CMK (cell line): Measurements from ENCODE around the gene CDH19.

Experiments
- DNase-seq: peaks from one replicate; pipeline ENCODE4 v3.0.0-alpha.2; 2010; ENCODE audit warnings: low read depth

Gene CDH19

GRCh38 chr18:66603941-66604627, at the start of gene CDH19:
CDH19 (minus strand) TSS chr18:66604090; CDS start chr18:66572204, 31,886 bp downstream.
- DNase-seq: no peak

GRCh38 chr18:66647671-66648070, 43.8 kb upstream of the CDH19 start:
- no peak for DNase-seq

- no peak for DNase-seq
Measured at GRCh38 chr18:66646609-66647008, 42.7 kb upstream of the CDH19 start.

- DNase-seq: no peak
Measured at GRCh38 chr18:66645983-66646382, 42.1 kb upstream of the CDH19 start.

- DNase-seq: no peak
Measured at GRCh38 chr18:66641056-66641455, 37.2 kb upstream of the CDH19 start.

- no peak for DNase-seq
Measured at GRCh38 chr18:66640431-66640830, 36.5 kb upstream of the CDH19 start.

- no peak for DNase-seq
Measured at GRCh38 chr18:66638856-66639629, 35.2 kb upstream of the CDH19 start.

- no peak for DNase-seq
Measured at GRCh38 chr18:66635342-66635741, 31.5 kb upstream of the CDH19 start.

- DNase-seq: no peak
Measured at GRCh38 chr18:66632756-66633155, 28.9 kb upstream of the CDH19 start.

- DNase-seq: no peak
Measured at GRCh38 chr18:66630831-66631230, 26.9 kb upstream of the CDH19 start.

GRCh38 chr18:66623821-66624220, 19.9 kb upstream of the CDH19 start:
- DNase-seq: no peak

GRCh38 chr18:66621816-66622576, 18.1 kb upstream of the CDH19 start:
- no peak for DNase-seq

- DNase-seq: no peak
Measured at GRCh38 chr18:66616523-66616983, 12.7 kb upstream of the CDH19 start.

- DNase-seq: no peak
Measured at GRCh38 chr18:66615176-66615575, 11.3 kb upstream of the CDH19 start.

GRCh38 chr18:66607632-66608031, 3.7 kb upstream of the CDH19 start:
- DNase-seq: no peak

- DNase-seq: no peak
Measured at GRCh38 chr18:66601649-66602048, 2.2 kb downstream of the CDH19 start.

GRCh38 chr18:66599190-66599589, 4.7 kb downstream of the CDH19 start:
- DNase-seq: no peak

GRCh38 chr18:66587430-66587829, 16.5 kb downstream of the CDH19 start:
- no peak for DNase-seq

- DNase-seq: no peak
Measured at GRCh38 chr18:66582211-66582610, 21.7 kb downstream of the CDH19 start.

- no peak for DNase-seq
Measured at GRCh38 chr18:66575263-66575662, 28.6 kb downstream of the CDH19 start.

GRCh38 chr18:66571845-66572244, 32.0 kb downstream of the CDH19 start:
- no peak for DNase-seq

- no peak for DNase-seq
Measured at GRCh38 chr18:66566616-66567015, 37.3 kb downstream of the CDH19 start.

- DNase-seq: no peak
Measured at GRCh38 chr18:66564236-66564635, 39.7 kb downstream of the CDH19 start.
